OCI-LY7 (cell line): Measurements from ENCODE around the gene TECPR2.

ENCODE experiments used
- CTCF ChIP-seq: fragments of 200-600 bp; sonication (generic); conservative IDR thresholded peaks from 2 replicates; pipeline ENCODE4 v1.5.1; 2014; ENCODE audit warnings: mild to moderate bottlenecking, antibody characterized with exemption, low read length, moderate library complexity, mixed read lengths
- EZH2phosphoT487 ChIP-seq: fragments of 200-600 bp; sonication (generic); IDR thresholded peaks from 2 replicates; pipeline ENCODE4 v1.6.1; 2018; ENCODE audit warnings: low read depth, borderline replicate concordance, mild to moderate bottlenecking, mixed run types, antibody characterized with exemption, low read length, moderate library complexity, mixed read lengths

- no peak for TF ChIP-seq CTCF
- TF ChIP-seq EZH2phosphoT487 = no peak
Measured at GRCh38 chr14:102363182-102363943, 622 bp downstream of the TECPR2 start.
